Peyer's patch (tissue), 4 donors: ENCODE results near the gene SCN3A. TPM values are rescaled to one million over a fixed set of nuclear protein-coding genes. Genes with fewer than 3 reads are reported as not detected.

Source experiments
- DNase-seq, 3 donors: peaks; one replicate each; pipeline ENCODE4 v3.0.0-alpha.2; 2017 to 2019
- H3K27ac ChIP-seq, 4 donors: fragments of 200-600 bp; sonication (generic); one replicate each; pipeline ENCODE4 v1.5.1; 2016 to 2019
- H3K27me3 ChIP-seq, 2 donors: fragments of 200-600 bp; sonication (generic); one replicate each; pipeline ENCODE4 v1.5.1; 2019
- H3K36me3 ChIP-seq, 3 donors: fragments of 200-600 bp; sonication (generic); one replicate each; pipeline ENCODE4 v1.5.1; 2016 to 2019
- H3K4me1 ChIP-seq, 4 donors: fragments of 200-600 bp; sonication (generic); one replicate each; pipeline ENCODE4 v1.5.1; 2016 to 2019
- H3K4me3 ChIP-seq, 4 donors: fragments of 200-600 bp; sonication (generic); 1 replicate in 3 of 4; 2 replicates in 1 of 4; pipeline ENCODE4 v1.5.1; 2016 to 2019; ENCODE audit warnings: mild to moderate bottlenecking in 1 of 4
- H3K9me3 ChIP-seq, 4 donors: fragments of 200-600 bp; sonication (generic); one replicate each; pipeline ENCODE4 v1.5.1; 2016 to 2019; ENCODE audit warnings: mild to moderate bottlenecking in 1 of 4
- POLR2A ChIP-seq, 2 donors: fragments of 450-650 bp; IDR thresholded peaks; one replicate each; pipeline ENCODE4 v1.5.1; 2017; ENCODE audit warnings: antibody characterized with exemption in 2 of 2, mild to moderate bottlenecking in 2 of 2, moderate library complexity in 2 of 2
- total RNA-seq, 4 donors: library from RNA; depleted of rRNA; stranded (reverse); fragments of >200 nt; gene quantifications; one replicate each; pipeline ENCODE4 v1.1.0, GENCODE V29; 2016
- TF ChIP-seq, protein P1 (sequence below), 6 experiments: fragments of 450-650 bp in 4 of 6; fragments of 200-600 bp in 2 of 6; sonication (generic) in 1 of 6; IDR thresholded peaks; one replicate each; pipeline ENCODE4 v1.5.1; 2017 to 2019; ENCODE audit warnings: antibody characterized with exemption in 6 of 6, mild to moderate bottlenecking in 3 of 6, moderate library complexity in 1 of 6

Gene SCN3A
- total RNA-seq, 4 donors from 2014 or later = 0.95 to 12.4 (median 1.2) TPM

DNA sequence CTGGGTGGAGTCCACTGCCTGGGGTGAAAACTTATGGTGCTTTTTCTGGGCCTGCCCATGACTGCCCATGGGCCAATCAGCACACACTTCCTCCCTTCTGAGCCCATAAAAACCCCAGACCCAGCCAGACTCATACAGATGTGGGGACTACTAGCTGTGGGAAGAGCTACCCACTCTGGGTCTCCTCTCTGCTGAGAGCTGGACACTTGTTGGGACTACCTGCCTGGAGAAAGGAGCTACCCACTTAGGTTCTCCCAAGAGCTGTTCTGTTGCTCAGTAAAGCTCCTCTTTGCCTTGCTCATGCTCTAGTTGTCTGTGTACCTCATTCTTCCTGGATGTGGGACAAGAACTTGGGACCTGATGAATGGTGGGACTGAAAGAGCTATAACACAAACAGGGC, 129.0 kb downstream of the SCN3A start:
- no peak for TF ChIP-seq POLR2A (IDR thresholded peaks at IDR 0.05)
- TF ChIP-seq, protein P1, sequence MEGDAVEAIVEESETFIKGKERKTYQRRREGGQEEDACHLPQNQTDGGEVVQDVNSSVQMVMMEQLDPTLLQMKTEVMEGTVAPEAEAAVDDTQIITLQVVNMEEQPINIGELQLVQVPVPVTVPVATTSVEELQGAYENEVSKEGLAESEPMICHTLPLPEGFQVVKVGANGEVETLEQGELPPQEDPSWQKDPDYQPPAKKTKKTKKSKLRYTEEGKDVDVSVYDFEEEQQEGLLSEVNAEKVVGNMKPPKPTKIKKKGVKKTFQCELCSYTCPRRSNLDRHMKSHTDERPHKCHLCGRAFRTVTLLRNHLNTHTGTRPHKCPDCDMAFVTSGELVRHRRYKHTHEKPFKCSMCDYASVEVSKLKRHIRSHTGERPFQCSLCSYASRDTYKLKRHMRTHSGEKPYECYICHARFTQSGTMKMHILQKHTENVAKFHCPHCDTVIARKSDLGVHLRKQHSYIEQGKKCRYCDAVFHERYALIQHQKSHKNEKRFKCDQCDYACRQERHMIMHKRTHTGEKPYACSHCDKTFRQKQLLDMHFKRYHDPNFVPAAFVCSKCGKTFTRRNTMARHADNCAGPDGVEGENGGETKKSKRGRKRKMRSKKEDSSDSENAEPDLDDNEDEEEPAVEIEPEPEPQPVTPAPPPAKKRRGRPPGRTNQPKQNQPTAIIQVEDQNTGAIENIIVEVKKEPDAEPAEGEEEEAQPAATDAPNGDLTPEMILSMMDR (IDR thresholded peaks at IDR 0.05) = no peak
- H3K27ac ChIP-seq = no peak overlapping the region
- H3K4me3 ChIP-seq = no peak overlapping the region
- no peak for DNase-seq
- no peaks in the 10 kb centered on the region for H3K27me3 ChIP-seq
- H3K36me3 ChIP-seq = no peaks in the 10 kb centered on the region
- H3K9me3 ChIP-seq = no peaks in the 10 kb centered on the region
- no peaks in the 10 kb centered on the region for H3K4me1 ChIP-seq

- Histone ChIP-seq H3K4me3 (no peak overlapping the region), H3K9me3 (no peaks in the 10 kb centered on the region), H3K27me3 (no peaks in the 10 kb centered on the region), H3K36me3 (no peaks in the 10 kb centered on the region), H3K27ac (no peak overlapping the region), H3K4me1 (no peaks in the 10 kb centered on the region)
- TF ChIP-seq POLR2A (IDR thresholded peaks at IDR 0.05) = no peak
- TF ChIP-seq, protein P1 (IDR thresholded peaks at IDR 0.05) = no peak
- DNase-seq = no peak
These were observed 129.5 kb downstream of the SCN3A start for GRCh38 chr2:165074323-165074722.

DNA sequence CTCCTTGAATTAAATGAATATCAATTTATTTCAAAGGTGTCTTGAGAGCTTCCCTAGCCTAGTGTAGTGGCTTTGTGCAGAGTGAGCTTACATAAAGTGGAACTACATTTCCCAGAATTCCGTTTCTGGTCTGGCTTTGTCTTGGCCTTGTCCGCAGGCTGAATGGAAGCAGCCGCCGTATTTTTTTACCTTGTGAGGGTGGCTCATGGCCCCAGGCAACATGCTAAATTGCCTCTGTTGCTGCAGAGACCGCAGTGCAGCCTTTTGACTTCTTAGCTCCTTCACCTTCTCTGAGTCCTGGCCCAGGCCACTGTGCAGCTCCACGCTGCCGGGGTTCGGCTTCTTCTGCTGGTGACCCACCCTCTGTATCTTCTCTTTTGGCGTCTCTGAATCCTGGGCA, 133.8 kb downstream of the SCN3A start:
- no peaks in the 10 kb centered on the region for H3K36me3 ChIP-seq
- no peak overlapping the region for H3K4me3 ChIP-seq
- TF ChIP-seq, protein P1 (IDR thresholded peaks at IDR 0.05) = no peak
- TF ChIP-seq POLR2A (IDR thresholded peaks at IDR 0.05) = no peak
- no peaks in the 10 kb centered on the region for H3K9me3 ChIP-seq
- H3K4me1 ChIP-seq = no peaks in the 10 kb centered on the region
- H3K27me3 ChIP-seq = no peaks in the 10 kb centered on the region
- no peak for DNase-seq
- H3K27ac ChIP-seq = no peak overlapping the region

- H3K36me3 ChIP-seq = no peaks in the 10 kb centered on the region
- no peaks in the 10 kb centered on the region for H3K9me3 ChIP-seq
- no peak for TF ChIP-seq POLR2A (IDR thresholded peaks at IDR 0.05)
- TF ChIP-seq, protein P1 (IDR thresholded peaks at IDR 0.05) = no peak
- DNase-seq = no peak
- no peak overlapping the region for H3K4me3 ChIP-seq
- H3K4me1 ChIP-seq = no peaks in the 10 kb centered on the region
- H3K27ac ChIP-seq = no peak overlapping the region
- no peaks in the 10 kb centered on the region for H3K27me3 ChIP-seq
These were observed 134.7 kb downstream of the SCN3A start for GRCh38 chr2:165069151-165069550.

DNA sequence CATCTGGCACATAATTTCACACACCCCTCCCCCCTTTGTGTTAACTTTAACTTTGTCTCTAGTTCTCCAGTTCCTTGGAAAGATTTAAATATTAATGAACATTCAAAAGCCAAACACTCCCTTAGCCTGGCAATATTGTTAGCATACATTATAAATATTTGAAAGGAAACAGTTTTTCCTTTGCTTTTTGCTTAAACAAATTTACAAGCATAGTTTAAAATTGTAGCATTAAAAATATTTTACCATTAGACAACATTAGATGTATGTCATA, 135.4 kb downstream of the SCN3A start:
- H3K9me3 ChIP-seq = no peaks in the 10 kb centered on the region
- no peak overlapping the region for H3K4me3 ChIP-seq
- TF ChIP-seq, protein P1 (IDR thresholded peaks at IDR 0.05) = no peak
- TF ChIP-seq POLR2A (IDR thresholded peaks at IDR 0.05) = no peak
- H3K36me3 ChIP-seq = no peaks in the 10 kb centered on the region
- H3K4me1 ChIP-seq = no peaks in the 10 kb centered on the region
- no peak overlapping the region for H3K27ac ChIP-seq
- DNase-seq = no peak
- H3K27me3 ChIP-seq = no peaks in the 10 kb centered on the region
